Retinal pigment epithelial cell (primary cell): ENCODE measurements around the gene MAL.

Experiments used
- DNase-seq: peaks from one replicate; pipeline ENCODE4 v3.0.0-alpha.2; 2010; ENCODE audit warnings: low read depth
- H3K4me3 ChIP-seq: 2 replicates; pipeline ENCODE4 v1.5.1; 2011; ENCODE audit warnings: mild to moderate bottlenecking, low read length, control low read depth, moderate library complexity
- CTCF ChIP-seq: conservative IDR thresholded peaks from 2 replicates; pipeline ENCODE4 v1.5.1; 2011; ENCODE audit warnings: low read depth, low read length, control low read depth, inconsistent platforms

MAL gene

GRCh38 chr2:95050385-95051300 is 25.1 kb downstream of the MAL start:
- DNase-seq, result no peak
- H3K4me3 ChIP-seq, result no peak overlapping the region
- TF ChIP-seq CTCF, result no peak

GRCh38 chr2:95051626-95052025 is 26.1 kb downstream of the MAL start:
- no peak overlapping the region for H3K4me3 ChIP-seq
- TF ChIP-seq CTCF, result no peak
- no peak for DNase-seq

GRCh38 chr2:95052307-95052706 is 26.8 kb downstream of the MAL start:
- DNase-seq, result no peak
- no peak for TF ChIP-seq CTCF

GRCh38 chr2:95052804-95053479 is 27.4 kb downstream of the MAL start:
- DNase-seq, result no peak
- no peak for TF ChIP-seq CTCF
- H3K4me3 ChIP-seq, result no peak overlapping the region

More at GRCh38 chr2:95052307-95052706, 26.8 kb downstream of the MAL start:
- no peak overlapping the region for H3K4me3 ChIP-seq

GRCh38 chr2:95053543-95053942 is 28.0 kb downstream of the MAL start:
- peak; percentile 12 for TF ChIP-seq CTCF
- no peak overlapping the region for H3K4me3 ChIP-seq
- DNase-seq, result no peak

GRCh38 chr2:95054016-95054415 is 28.5 kb downstream of the MAL start:
- no peak for TF ChIP-seq CTCF
- no peak for DNase-seq
- no peak overlapping the region for H3K4me3 ChIP-seq
